Omental fat pad (tissue), 4 donors: Measurements from ENCODE around the gene PPM1D. TPM values are rescaled to one million over a fixed set of nuclear protein-coding genes. Genes with fewer than 3 reads are reported as not detected.
"Not testable (repeated sequence)": the region's sequence is repeated elsewhere in the genome, so short reads cannot be mapped to it uniquely, and the experiment has no call there.

Source experiments
- ATAC-seq: fragments of 150-250 bp; one replicate; pipeline ENCODE4 v1.9.1; 2016; ENCODE audit warnings: mild to moderate bottlenecking, moderate library complexity; ENCODE audit not compliant: low FRiP score
- DNase-seq: peaks from one replicate; pipeline ENCODE4 v3.0.0-alpha.2; 2019; ENCODE audit warnings: low spot score
- CTCF ChIP-seq, 3 donors: fragments of 450-650 bp; IDR thresholded peaks; one replicate each; pipeline ENCODE4 v1.5.1; 2016 to 2017; ENCODE audit warnings: antibody characterized with exemption in 3 of 3, mild to moderate bottlenecking in 3 of 3, moderate library complexity in 2 of 3
- total RNA-seq, 4 donors: library from RNA; depleted of rRNA; stranded (reverse); fragments of >200 nt; gene quantifications; one replicate each; pipeline ENCODE4 v1.1.0, GENCODE V29; 2016

PPM1D gene
- total RNA-seq, 4 donors from 2014 or later, result 11.1 to 32.0 (median 13.3) TPM

DNA sequence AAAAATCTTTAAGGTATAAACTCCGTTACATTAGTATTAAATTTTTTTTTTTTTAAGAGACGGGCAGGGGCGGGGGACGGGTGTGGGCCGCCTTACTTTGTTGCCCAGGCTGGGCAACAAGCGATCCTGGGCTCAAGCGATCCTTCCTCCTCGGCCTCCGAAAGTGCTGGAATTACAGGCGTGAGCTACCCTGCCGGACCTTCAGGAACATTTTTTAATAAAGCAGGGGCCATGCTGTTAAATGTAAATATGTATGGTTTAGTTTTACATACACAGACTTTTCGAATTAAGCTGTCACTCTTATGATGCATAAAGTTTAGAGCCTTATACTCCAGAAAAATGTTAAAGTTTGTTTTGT, 2.4 kb downstream of the PPM1D start:
- no peak for ATAC-seq
- no peak for DNase-seq
- TF ChIP-seq CTCF (IDR thresholded peaks at IDR 0.05), result no peak

DNA sequence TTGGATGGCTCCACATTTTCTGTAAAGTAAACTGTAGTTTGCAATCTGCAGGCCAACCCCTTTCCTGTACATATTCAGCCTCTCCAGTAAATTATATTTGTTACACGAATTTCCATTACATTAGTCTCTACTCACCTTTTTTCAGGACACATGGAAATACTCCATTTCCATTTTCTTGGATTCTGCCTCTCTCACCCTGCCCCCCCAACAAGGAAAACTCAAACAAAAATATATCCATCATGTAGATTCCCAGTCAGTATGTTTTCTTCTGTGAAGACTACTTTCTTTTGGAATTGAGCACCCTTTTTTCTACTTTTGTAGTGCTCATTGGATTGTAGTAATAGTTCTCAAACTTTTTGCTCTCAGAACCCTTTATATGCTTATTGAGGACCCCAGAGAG, 2.9 kb downstream of the PPM1D start:
- no peak for ATAC-seq
- DNase-seq, result no peak
- TF ChIP-seq CTCF (IDR thresholded peaks at IDR 0.05), result no peak

- ATAC-seq, DNase-seq: not testable (repeated sequence)
Measured at GRCh38 chr17:60603477-60603876, 3.5 kb downstream of the PPM1D start.

GRCh38 chr17:60604686-60605334, 4.8 kb downstream of the PPM1D start:
- no peak for DNase-seq
- no peak for TF ChIP-seq CTCF (IDR thresholded peaks at IDR 0.05)
- ATAC-seq, result peak; percentile 55

DNA sequence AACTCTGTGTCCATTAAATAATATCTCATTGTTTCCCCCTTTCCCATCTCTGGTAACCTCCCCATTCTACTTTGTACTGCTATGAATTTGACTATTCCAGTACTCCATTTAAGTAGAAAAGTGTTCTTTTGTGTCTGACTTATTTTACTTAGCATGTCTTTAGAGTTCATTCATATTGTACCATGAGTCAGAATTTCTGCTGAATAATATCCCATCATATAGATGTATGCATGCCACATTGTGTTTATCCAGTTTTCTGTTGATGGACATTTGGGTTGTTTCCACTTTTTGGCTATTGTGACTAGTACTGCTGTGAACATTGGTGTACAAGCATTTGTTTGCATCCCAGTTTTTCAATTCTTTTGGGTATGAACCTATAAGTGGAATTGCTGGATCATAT, 6.0 kb downstream of the PPM1D start:
- DNase-seq (no peak), ATAC-seq (no peak)
- TF ChIP-seq CTCF (IDR thresholded peaks at IDR 0.05), result no peak

DNA sequence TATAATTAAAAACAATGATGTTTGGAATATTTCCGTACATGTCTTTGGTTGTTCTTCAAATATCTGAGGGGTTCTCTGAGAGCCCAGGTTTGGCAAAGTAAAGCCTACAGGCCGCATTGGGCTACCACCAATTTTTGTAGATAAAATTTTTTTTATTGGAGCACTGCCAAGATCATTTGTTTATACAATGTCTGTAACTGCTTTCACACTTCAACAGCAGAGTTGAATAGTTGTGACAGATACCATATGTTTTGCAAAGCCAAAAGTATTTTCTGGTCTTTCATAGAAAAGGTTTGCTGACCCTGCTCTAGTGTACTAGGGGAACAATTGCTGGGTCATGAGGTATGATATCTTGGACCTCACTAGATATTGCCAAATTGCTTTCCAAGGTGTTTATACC, 10.5 kb downstream of the PPM1D start:
- ATAC-seq, result no peak
- DNase-seq, result no peak
- no peak for TF ChIP-seq CTCF (IDR thresholded peaks at IDR 0.05)

- DNase-seq, ATAC-seq: not testable (repeated sequence)
Measured at GRCh38 chr17:60611321-60611720, 11.3 kb downstream of the PPM1D start.

DNA sequence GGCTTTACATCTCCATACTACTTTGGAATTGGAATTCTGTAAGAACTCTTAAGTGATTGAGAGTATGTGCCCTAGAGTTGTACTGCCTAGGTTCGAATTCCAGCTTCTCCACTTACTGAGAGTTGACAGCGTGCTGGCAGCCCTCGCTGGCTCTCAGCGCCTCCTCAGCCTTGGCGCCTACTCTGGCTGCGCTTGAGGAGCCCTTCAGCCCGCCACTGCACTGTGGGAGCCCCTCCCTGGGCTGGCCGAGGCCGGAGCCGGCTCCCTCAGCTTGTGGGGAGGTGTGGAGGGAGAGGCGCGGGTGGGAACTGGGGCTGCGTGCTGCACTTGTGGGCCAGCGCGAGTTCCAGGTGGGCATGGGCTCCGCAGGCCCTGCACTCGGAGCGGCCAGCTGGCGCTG, 13.3 kb downstream of the PPM1D start:
- no peak for ATAC-seq

DNA sequence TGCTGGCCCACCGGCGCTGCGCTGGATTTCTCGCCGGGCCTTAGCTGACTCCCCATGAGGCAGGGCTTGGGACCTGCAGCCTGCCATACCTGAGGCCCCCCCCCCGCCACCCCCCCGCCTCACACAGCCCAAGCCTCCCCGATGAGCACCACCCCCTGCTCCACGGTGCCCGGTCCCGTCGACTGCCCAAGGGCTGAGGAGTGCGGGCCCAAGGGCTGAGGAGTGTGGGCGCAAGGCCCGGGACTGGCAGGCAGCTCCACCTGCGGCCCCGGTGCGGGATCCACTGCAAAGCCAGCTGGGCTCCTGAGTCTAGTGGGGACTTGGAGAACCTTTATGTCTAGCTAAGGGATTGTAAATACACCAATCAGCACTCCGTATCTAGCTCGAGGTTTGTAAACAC, 13.8 kb downstream of the PPM1D start:
- not testable (repeated sequence) for DNase-seq, ATAC-seq

More for the DNA sequence above, 13.3 kb downstream of the PPM1D start:
- no peak for DNase-seq
- TF ChIP-seq CTCF (IDR thresholded peaks at IDR 0.05), result no peak

- not testable (repeated sequence) for DNase-seq
Measured at GRCh38 chr17:60614247-60614646, 14.3 kb downstream of the PPM1D start.

More at GRCh38 chr17:60614247-60614646, 14.3 kb downstream of the PPM1D start:
- not testable (repeated sequence) for ATAC-seq
